Left ventricle myocardium inferior (tissue), 1 donor: ENCODE measurements around the gene SLC7A11. TPM values are rescaled to one million over a fixed set of nuclear protein-coding genes. Genes with fewer than 3 reads are reported as not detected.

Source experiments
- DNase-seq: peaks from one replicate; pipeline ENCODE4 v3.0.0-alpha.2; 2020
- H3K27ac ChIP-seq: fragments of 200-600 bp; replicated peaks from 2 replicates; pipeline ENCODE4 v1.8.0; 2021
- H3K27me3 ChIP-seq: fragments of 200-600 bp; 2 replicates; pipeline ENCODE4 v1.8.0; 2021; ENCODE audit warnings: low read depth
- H3K36me3 ChIP-seq: fragments of 200-600 bp; 2 replicates; pipeline ENCODE4 v1.8.0; 2021
- H3K4me1 ChIP-seq: fragments of 200-600 bp; 2 replicates; pipeline ENCODE4 v1.8.0; 2021
- H3K4me3 ChIP-seq: fragments of 200-600 bp; 2 replicates; pipeline ENCODE4 v1.8.0; 2021; ENCODE audit warnings: mild to moderate bottlenecking, moderate library complexity
- H3K9me3 ChIP-seq: fragments of 200-600 bp; replicated peaks from 2 replicates; pipeline ENCODE4 v1.8.0; 2021
- CTCF ChIP-seq: fragments of 200-600 bp; IDR thresholded peaks from 2 replicates; pipeline ENCODE4 v1.8.0; 2021; ENCODE audit warnings: antibody characterized with exemption, mild to moderate bottlenecking, borderline replicate concordance
- intact Hi-C: fragments of 100-400 bp; cut with micrococcal nuclease; formaldehyde crosslinking; loops from one replicate; pipeline ENCODE4 v1.11.0; 2022
- total RNA-seq: library from RNA; stranded (reverse); fragmentation: NEBNext Ultra II Directional; extraction: Animal tissue kit (Norgen Biotek cat#: 25700); gene quantifications from one replicate; pipeline ENCODE4 v1.2.1, GENCODE V29; 2021
- donor health status: DM: no; HTN: yes; CAD: no; lungs with severe emphysema.

Gene SLC7A11
- total RNA-seq, 1 donor from 2014 or later: 0.19 TPM

GRCh38 chr4:138232364-138232763 is 9.8 kb downstream of the SLC7A11 start:
- Histone ChIP-seq H3K36me3 (no peaks in the 10 kb centered on the region), H3K4me1 (no peaks in the 10 kb centered on the region), H3K27me3 (no peaks in the 10 kb centered on the region), H3K9me3 (no peaks in the 10 kb centered on the region), H3K27ac (no peak overlapping the region), H3K4me3 (no peak overlapping the region)
- intact Hi-C loops: no loop called here
- no peak for TF ChIP-seq CTCF
- DNase-seq: no peak

- intact Hi-C loops: no loop called here
- Histone ChIP-seq H3K27ac (no peak overlapping the region), H3K4me1 (no peaks in the 10 kb centered on the region), H3K9me3 (no peaks in the 10 kb centered on the region), H3K4me3 (no peak overlapping the region), H3K36me3 (no peaks in the 10 kb centered on the region), H3K27me3 (no peaks in the 10 kb centered on the region)
- TF ChIP-seq CTCF: no peak
- no peak for DNase-seq
Measured at GRCh38 chr4:138230048-138230447, 12.1 kb downstream of the SLC7A11 start.

GRCh38 chr4:138229160-138229559 is 13.0 kb downstream of the SLC7A11 start:
- DNase-seq: no peak
- no peak overlapping the region for H3K4me3 ChIP-seq
- H3K4me1 ChIP-seq: no peaks in the 10 kb centered on the region
- no peaks in the 10 kb centered on the region for H3K9me3 ChIP-seq
- no peaks in the 10 kb centered on the region for H3K36me3 ChIP-seq
- TF ChIP-seq CTCF: no peak
- H3K27ac ChIP-seq: no peak overlapping the region
- H3K27me3 ChIP-seq: no peaks in the 10 kb centered on the region
- intact Hi-C loops: no loop called here

- intact Hi-C loops: no loop called here
- no peak for TF ChIP-seq CTCF
- peaks cover 17% of the 10 kb centered on the region for H3K4me1 ChIP-seq
Measured at GRCh38 chr4:138226351-138226750, 15.8 kb downstream of the SLC7A11 start.

GRCh38 chr4:138225477-138225876 is 16.7 kb downstream of the SLC7A11 start:
- Histone ChIP-seq H3K4me1 (peaks cover 17% of the 10 kb centered on the region), H3K9me3 (no peaks in the 10 kb centered on the region), H3K27me3 (no peaks in the 10 kb centered on the region), H3K4me3 (no peak overlapping the region), H3K36me3 (no peaks in the 10 kb centered on the region), H3K27ac (no peak overlapping the region)
- intact Hi-C loops: no loop called here
- TF ChIP-seq CTCF: no peak
- DNase-seq: no peak

More at GRCh38 chr4:138226351-138226750, 15.8 kb downstream of the SLC7A11 start:
- Histone ChIP-seq H3K9me3 (no peaks in the 10 kb centered on the region), H3K4me3 (no peak overlapping the region), H3K36me3 (no peaks in the 10 kb centered on the region), H3K27ac (no peak overlapping the region), H3K27me3 (no peaks in the 10 kb centered on the region)
- DNase-seq: no peak

- H3K4me1 ChIP-seq: peaks cover 17% of the 10 kb centered on the region
- intact Hi-C loops: no loop called here
- DNase-seq: no peak
- H3K27ac ChIP-seq: no peak overlapping the region
- no peaks in the 10 kb centered on the region for H3K36me3 ChIP-seq
- no peak for TF ChIP-seq CTCF
- H3K9me3 ChIP-seq: no peaks in the 10 kb centered on the region
- H3K27me3 ChIP-seq: no peaks in the 10 kb centered on the region
- H3K4me3 ChIP-seq: no peak overlapping the region
Measured at GRCh38 chr4:138224614-138225013, 17.5 kb downstream of the SLC7A11 start.
